Stimulated activated CD4-positive, alpha-beta T cell treated with anti-CD3 and anti-CD28 coated beads, Interleukin-1b, Interleukin-23, amount 100 ng/mL, for 4 hours (primary cell): ENCODE data around the gene CLEC20A.

ENCODE experiments used
- DNase-seq, 2 donors: peaks; one replicate each; pipeline ENCODE4 v3.0.0-alpha.2; 2020; ENCODE audit warnings: low read depth in 2 of 2

Gene CLEC20A

DNA sequence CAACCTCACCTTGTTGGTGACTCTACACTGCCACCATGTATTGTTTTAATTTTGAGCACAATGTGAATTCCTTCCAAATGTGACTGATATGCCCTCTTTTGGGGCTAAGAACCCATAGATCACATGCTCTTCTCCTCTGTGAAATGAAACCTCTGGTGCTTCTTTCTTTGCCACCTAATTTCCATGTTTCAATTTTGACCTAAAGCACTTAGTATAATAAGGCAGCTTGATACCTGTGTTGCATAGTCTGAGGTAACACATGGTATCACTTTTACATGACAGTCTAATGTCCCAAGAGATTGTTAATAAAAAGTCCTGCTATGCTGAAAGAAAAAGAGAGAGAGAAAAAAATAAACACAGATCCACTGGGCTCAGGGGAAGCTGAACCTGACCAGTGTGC is 24.2 kb downstream of the CLEC20A start:
- no peak for DNase-seq

DNA sequence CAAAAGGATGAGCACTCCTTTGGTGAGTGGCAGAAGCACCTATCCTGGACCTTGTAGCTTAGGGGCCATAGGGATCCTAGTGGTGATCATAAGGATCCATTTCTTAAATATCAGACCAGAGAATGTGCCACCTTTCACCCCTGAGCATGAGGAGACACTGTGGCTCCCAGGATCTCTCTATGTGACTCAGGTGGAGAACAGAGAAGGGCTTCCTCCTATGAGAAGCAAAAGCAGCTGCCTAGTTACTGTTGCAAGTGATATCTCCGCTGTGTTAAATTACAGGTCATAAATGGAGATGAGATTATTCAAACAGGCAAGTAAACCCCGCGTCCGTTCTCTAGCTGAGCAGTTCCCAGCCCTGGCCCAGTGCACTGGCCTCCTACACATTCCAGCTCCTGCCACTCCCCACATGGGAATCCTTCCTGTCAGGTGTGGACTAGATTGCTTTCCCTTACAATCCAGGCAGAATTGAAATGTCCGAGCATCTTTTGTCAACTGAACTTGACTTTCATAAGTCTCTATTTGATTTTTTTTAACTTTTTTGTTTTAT is 26.3 kb downstream of the CLEC20A start:
- DNase-seq = no peak

DNA sequence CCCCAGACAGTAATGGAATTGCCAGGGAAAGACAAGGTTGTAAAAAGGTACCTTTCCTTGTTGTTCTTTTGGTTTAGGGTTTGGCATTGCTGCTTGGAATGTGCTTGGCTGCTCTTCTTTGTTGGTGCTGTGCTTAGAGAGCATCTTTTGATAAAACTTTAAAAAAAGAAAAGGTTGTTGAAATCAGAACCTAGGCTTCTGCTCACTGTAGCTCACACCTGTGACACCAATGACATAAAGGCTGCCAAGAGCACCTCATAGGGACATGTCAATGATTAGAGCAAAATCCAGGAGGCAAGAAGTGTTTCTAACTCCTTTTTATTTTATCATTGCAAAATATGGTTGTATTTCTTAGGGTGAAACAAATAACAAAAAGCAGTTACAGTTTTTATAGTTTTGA is 28.9 kb downstream of the CLEC20A start:
- no peak for DNase-seq

DNA sequence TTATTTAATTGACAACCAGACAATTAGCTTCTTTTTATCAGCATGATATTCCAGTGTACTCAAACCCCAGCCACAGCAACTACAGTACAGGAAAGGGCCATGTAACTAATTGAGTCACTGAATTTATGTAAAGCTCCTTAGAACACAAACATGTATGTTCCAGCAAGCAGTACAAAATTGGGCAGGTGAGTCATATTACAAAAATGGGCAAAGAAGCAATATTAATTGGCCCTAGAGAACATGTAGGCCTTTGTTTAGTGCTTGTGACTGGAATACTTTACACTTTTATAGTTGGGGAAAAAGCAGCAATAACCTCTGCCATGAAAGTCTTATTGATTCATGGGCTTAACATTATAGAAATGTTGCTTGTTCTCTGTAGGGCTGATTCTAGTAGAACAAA is 31.8 kb downstream of the CLEC20A start:
- no peak for DNase-seq

DNA sequence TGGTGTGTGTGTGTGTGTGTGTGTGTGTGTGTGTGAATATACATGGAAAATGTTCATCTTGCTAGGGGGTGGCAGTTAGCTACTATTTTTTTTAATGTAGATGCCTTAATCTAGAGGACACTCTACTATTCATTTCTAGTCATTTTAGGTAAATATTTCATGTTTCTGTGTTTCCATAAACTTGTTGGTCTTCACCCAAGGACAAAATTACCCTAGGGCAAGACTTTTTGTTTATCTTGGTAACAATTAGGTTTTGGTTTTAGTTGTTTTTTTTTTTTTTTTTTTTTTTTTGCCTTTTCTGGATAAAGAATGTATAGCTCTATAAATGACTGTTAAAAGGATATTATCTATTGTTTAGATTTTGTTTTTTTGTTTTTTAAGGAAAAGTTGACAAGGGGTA is 32.2 kb downstream of the CLEC20A start:
- DNase-seq = no peak

DNA sequence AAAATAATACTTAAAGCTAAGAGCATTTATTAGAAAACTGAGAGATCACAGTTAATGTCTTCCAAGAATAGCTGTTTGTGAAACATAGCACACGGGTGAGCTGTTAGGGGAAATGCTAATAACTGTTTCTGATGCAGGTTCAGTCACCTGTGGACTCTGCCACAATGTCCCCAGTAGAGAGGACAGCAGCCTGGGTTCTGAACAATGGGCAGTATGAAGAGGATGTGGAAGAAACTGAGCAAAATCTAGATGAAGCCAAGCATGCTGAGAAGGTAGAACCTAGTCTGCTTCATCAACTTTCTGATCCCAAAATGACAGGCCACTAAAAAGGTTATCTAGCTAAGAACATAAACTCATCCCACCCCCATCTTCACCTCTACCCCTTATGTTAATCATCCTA is 32.6 kb downstream of the CLEC20A start:
- no peak for DNase-seq

DNA sequence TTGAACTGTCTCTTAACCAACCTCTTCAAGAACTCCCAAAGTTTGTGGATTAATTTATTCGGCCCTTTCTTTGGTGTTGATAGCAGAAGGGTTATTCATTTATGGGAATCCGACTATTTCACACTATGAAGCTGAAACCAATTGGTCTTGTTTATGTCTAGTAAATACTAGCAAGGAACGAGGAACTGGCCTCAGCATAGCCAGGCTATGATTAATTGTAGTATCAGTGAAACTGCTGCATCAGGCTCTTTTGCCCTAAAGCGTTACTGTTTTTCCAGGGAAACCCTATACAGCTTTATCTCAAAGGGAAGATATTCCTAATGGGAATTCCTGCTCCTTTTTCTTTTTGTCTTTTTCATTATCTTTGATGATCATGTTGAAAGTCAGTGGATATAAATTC is 35.1 kb downstream of the CLEC20A start:
- no peak for DNase-seq

DNA sequence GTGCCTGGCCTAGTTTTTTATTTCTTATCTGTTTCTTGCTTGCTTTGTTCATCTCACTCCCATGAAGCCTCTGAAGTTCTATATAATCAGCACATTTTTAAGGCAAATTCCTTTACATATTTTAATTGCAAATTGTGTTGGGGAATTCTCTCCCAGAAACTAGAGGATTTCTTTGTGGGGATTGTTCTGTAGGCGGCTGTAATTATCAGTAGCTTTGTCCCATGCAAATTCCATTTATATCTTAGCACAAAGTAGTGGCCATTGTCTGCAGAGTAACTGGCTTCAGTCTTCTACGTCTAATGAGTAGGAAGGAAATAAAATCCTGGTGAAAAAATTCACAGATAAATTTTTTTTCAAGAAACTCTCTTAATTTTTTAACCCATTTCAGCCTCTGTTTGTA is 35.7 kb downstream of the CLEC20A start:
- no peak for DNase-seq

DNA sequence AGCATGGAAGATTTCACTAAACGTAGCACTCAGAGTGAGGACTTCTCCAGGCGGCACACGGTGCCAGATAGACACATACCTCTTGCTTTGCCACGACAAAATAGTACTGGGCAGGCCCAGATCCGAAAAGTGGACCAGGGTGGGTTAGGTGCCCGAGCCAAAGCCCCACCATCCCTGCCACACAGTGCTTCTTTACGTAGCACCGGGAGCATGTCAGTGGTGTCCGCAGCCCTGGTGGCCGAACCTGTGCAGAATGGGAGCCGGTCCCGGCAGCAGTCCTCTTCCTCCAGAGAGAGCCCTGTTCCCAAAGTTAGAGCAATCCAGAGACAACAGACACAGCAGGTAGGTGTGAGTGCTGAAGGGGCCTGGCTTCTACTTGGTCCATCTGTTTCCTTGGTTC is 38.6 kb downstream of the CLEC20A start:
- DNase-seq = no peak

DNA sequence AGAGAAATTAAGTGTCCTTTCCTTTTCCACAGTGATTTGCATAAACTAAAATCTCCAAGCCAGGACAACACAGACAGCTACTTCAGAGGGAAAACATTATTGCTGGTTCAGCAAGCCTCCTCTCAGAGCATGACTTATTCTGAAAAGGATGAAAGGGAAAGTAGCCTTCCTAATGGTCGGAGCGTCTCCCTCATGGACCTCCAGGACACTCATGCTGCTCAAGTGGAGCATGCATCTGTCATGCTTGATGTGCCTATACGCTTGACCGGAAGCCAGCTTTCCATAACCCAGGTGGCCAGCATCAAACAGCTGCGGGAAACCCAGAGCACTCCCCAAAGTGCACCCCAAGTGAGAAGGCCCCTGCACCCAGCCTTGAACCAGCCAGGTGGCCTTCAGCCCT is 39.1 kb downstream of the CLEC20A start:
- no peak for DNase-seq

DNA sequence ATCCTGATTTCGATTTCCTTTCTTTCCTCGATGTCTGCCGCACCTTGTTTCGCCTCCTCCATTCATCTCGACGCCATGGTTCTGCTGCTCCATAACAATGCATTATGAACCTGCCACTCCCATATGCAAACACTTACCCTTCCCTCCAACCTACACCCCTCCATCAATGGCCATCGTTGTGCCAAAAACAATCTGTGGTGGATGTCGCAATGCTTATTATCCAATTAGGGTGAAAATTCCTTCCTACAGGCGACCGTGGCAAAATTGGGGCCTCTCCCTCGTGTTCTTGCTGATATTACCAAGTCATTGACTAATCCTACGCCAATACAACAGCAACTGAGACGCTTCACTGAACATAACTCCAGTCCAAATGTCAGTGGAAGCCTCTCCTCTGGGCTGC is 40.3 kb downstream of the CLEC20A start:
- DNase-seq = no peak

DNA sequence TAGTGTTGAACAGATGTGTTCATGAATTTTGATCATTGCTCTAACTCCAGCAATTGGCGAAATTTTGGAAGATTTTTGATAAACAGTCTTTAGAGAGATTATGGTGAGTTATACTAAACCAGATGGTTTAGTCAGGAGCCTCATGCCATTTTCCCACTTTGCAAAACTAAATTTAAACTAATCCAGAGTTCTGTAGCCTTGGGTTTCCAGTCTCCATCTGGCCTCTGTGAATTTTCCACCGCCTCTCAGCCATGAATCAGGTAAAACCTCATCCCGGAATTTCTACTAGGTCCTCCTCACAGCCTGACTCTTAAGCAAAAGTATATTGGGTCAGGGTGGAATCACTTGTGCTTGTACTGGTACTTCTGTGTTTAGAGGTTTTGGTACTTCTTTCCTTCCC is 44.8 kb downstream of the CLEC20A start:
- DNase-seq = no peak

DNA sequence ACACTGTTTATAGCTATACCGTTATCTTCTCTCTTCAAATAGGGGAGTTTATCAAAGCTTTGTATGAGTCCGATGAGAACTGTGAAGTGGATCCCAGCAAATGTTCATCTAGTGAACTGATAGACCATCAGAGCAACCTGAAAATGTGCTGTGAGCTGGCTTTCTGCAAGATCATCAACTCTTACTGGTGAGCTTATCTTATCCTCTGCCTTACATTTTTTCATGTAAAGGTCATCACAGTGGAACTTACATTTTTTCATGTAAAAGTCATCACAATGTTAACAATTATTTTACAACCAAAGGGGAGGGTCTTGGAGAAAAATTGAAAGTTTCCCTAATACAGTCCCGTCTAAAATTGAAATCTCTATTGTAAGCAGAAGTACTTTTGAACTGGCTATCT is 45.2 kb downstream of the CLEC20A start:
- DNase-seq = no peak

DNA sequence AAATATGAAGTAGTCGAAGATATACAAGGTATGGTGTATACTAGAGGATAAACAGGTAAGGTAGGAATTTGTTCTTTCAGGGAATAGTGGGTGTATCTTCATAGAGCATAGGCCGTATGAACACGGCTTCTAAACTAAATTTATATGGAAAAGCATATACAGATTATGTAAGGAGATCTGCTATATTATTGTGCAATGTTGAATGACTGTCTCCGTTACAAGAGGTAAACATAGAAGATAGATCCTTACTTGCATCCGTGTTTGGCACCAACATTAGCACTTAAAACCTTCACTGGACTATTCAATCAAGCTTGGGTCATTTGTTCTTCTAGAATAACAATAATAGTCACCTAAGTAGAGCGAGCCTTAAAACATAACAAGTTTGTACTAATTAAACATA is 45.9 kb downstream of the CLEC20A start:
- no peak for DNase-seq

DNA sequence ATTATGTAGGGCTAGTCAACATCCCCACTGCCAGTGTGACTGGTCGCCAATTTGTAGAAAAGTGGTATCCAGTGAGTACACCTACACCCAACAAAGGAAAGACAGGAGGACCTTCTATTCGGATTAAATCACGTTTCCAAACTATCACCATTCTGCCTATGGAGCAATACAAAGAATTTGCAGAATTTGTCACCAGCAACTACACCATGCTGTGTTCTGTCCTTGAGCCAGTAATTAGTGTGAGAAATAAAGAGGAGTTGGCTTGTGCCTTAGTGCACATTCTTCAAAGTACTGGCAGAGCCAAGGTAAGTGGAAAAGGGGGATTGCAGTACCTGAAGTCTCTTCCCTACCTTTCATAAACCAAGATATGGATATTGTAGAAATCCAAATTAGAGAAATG is 53.8 kb downstream of the CLEC20A start:
- no peak for DNase-seq

DNA sequence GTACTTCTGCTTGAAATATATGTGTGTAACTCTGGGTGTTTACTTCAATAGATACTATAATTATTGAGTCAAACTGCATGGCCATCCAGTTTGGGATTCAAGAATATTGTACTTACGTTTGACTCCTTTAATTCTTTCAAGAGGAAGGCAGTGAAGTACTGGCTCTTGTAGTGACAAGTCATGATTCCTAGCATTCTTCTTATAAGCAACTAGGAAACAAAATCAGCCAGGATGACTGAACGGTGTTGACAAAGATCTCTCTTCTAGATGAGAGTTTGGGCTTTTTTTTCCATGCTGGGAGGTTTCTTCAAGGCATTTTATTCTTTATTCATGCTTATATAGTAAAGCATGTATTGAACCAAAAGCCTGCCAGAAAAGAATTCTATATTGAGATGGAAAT is 58.3 kb downstream of the CLEC20A start:
- no peak for DNase-seq

DNA sequence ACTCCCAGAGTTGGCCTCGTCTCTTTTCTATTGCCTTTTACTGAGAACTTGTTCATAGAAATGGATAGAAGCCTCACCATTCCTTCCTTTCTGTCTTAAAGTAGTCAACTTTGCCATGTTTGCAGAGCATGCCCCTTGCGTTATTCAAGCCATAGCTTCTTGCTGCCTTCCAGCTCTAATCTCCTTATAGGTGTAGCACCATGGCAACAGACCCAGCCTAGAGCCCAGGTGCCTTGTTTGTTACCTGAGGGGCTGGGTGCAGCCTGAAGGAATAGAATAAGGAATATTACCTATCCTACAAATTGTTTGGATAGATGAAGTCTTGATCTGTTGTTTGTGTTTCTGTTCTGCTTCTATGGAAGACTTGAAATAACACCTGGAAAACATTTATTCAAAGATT is 59.9 kb downstream of the CLEC20A start:
- DNase-seq = no peak

DNA sequence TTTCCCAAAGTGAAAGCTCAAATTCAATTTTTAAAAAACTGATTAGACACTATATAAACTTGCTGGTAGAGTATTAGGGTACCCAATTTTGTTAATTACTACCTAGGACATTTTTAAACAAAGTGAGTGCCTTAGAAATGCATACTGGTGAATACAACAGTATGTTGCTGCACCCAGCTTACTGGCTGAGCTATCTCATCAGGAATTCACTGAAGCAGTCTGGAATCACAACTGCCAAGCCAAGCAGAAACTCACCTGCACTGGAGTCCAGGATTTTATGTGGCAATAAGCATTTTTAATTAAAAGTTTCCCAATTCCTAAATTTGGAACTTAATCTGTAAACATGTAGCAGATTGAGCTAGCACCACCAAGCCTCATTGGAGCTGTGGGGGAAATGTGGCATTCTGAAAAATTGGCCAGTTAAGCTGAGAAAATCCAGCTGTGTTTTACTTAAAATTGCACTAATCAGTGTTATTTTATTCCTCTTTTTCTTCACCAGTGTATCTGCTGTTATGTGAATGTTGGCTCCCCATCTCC is 61.8 kb downstream of the CLEC20A start:
- DNase-seq = no peak

DNA sequence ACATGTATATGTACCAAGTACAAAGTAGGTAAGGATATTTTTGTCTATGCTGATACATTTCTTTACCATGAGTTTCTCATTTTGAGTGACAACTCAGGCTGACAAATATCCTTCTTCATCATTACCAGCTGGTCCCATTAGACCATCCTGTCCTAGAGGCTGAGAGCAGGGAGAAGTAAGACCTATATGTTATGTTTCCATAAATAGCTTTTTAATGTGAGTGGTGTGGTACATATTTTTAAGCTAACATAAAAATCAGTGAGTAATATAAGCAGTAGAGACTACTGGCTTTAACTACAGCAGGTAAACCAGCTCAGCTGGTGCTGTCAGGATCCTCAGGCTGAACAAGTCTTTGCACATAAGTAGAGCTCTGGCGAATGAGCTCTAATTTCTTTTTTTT is 62.4 kb downstream of the CLEC20A start:
- no peak for DNase-seq
